Heart left ventricle (tissue), 16 donors: ENCODE data around the gene STARD9. TPM values are rescaled to one million over a fixed set of nuclear protein-coding genes. Genes with fewer than 3 reads are reported as not detected.

Experiments used
- ATAC-seq, 4 donors: fragments of 200-7000 bp; cut with Tn5 transposase; one replicate each; pipeline ENCODE4 v1.9.1; 2020 to 2022; ENCODE audit warnings: moderate library complexity in 4 of 4, mild to moderate bottlenecking in 3 of 4, moderate number of reproducible peaks in 1 of 4
- DNase-seq, 5 donors: peaks; one replicate each; pipeline ENCODE4 v3.0.0-alpha.2; 2020
- H3K27ac ChIP-seq, 12 donors: fragments of 200-600 bp; sonication (generic) in 4 of 12; one replicate each; pipeline versions ENCODE4 v1.5.0 to v1.8.0; 2016 to 2022; ENCODE audit warnings: mild to moderate bottlenecking in 2 of 12
- H3K27me3 ChIP-seq, 9 donors: fragments of 200-600 bp; sonication (generic) in 2 of 9; one replicate each; pipeline versions ENCODE4 v1.5.1 to v1.8.0; 2016 to 2022; ENCODE audit warnings: mild to moderate bottlenecking in 3 of 9
- H3K36me3 ChIP-seq, 9 donors: fragments of 200-600 bp; sonication (generic) in 2 of 9; one replicate each; pipeline versions ENCODE4 v1.5.0 to v1.8.0; 2018 to 2022; ENCODE audit warnings: mild to moderate bottlenecking in 2 of 9
- H3K4me1 ChIP-seq, 12 donors: fragments of 200-600 bp; sonication (generic) in 4 of 12; one replicate each; pipeline versions ENCODE4 v1.5.0 to v1.8.0; 2016 to 2022; ENCODE audit warnings: mild to moderate bottlenecking in 3 of 12
- H3K4me3 ChIP-seq, 12 donors: fragments of 200-600 bp; sonication (generic) in 4 of 12; one replicate each; pipeline versions ENCODE4 v1.5.0 to v1.8.0; 2017 to 2022; ENCODE audit warnings: mild to moderate bottlenecking in 9 of 12, moderate library complexity in 4 of 12
- H3K9me3 ChIP-seq, 12 donors: fragments of 200-600 bp; sonication (generic) in 4 of 12; one replicate each; pipeline versions ENCODE4 v1.5.0 to v1.8.0; 2016 to 2022; ENCODE audit warnings: mild to moderate bottlenecking in 1 of 12
- POLR2A ChIP-seq, 2 donors: fragments of 450-650 bp; IDR thresholded peaks; one replicate each; pipeline ENCODE4 v1.6.1; 2017; ENCODE audit warnings: antibody characterized with exemption in 2 of 2, mild to moderate bottlenecking in 2 of 2, moderate library complexity in 2 of 2
- WGBS, 4 donors: extraction: QIAGEN DNeasy Blood & Tissue Kit in 2 of 4; methylation state at CpG; one replicate each; pipeline versions ENCODE4 v1.1.5 to v1.1.7; 2013 to 2018; 5-methylcytosine and 5-hydroxymethylcytosine counted together
- intact Hi-C, 10 donors: fragments of 100-400 bp; cut with DNase I; formaldehyde crosslinking; loops; one replicate each; pipeline versions ENCODE4 v1.11.1 to v1.14.2; 2022
- polyA plus RNA-seq, 2 donors: library from polyadenylated mRNA; stranded (reverse); fragments of 200-250 nt; gene quantifications; one replicate each; pipeline ENCODE4 v1.2.3, GENCODE V29; 2013
- total RNA-seq, 9 donors: library from RNA; depleted of rRNA in 2 of 9; stranded (reverse); fragments of >200 nt in 2 of 9; fragmentation: NEBNext Ultra II Directional in 3 of 9; extraction: Animal tissue kit (Norgen Biotek cat#: 25700) in 3 of 9; gene quantifications; one replicate each; pipeline versions ENCODE4 v1.1.0 to v1.2.4, GENCODE V29; 2016 to 2023
- TF ChIP-seq, protein P1 (sequence below), 12 donors: fragments of 200-600 bp; sonication (generic) in 4 of 12; IDR thresholded peaks; one replicate each; pipeline versions ENCODE4 v1.5.0 to v1.8.0; 2018 to 2022; ENCODE audit warnings: antibody characterized with exemption in 12 of 12, mild to moderate bottlenecking in 5 of 12
- donor health status: ischemic (EF 13 %, LVEDD 7.1; RV severe dilation, severe dysfunction).
- donor health status: healthy with polysubstance abuse.
- donor health status: DM: no; HTN: yes; CAD: no.
- donor health status: DM: no; HTN: no; CAD: no.
- donor health status: ischemic (EF 25% LVEDD 6.9; RV normal size, moderate dysfunction).
- donor health status: ischemic (EF 25% LVEDD 5.7; RV mildly dilated, moderate dysfunction).
- donor health status: healthy.
- donor health status: DM: yes; HTN: yes; CAD: no.
- donor health status: ischemic (EF 35%, LVEDD 5.7; RV mildly dilated, moderate dysfunction).
- donor health status: nonischemic (EF 11% LVEDD 7.7; RV severe dilation, severe dysfunction).
- donor health status: DM: yes; HTN: yes; CAD: no.
- donor health status: PGD.
- donor health status: ischemic (EF 29% LVEDD 5.4; RV normal size, mild dysfunction).
- donor health status: nonischemic (EF 23%, LVEDD 6.1; RV moderate dilation, normal function).

Gene STARD9
- total and polyA plus RNA-seq, 11 donors, result 3.7 to 11.1 (median 8.0) TPM

DNA sequence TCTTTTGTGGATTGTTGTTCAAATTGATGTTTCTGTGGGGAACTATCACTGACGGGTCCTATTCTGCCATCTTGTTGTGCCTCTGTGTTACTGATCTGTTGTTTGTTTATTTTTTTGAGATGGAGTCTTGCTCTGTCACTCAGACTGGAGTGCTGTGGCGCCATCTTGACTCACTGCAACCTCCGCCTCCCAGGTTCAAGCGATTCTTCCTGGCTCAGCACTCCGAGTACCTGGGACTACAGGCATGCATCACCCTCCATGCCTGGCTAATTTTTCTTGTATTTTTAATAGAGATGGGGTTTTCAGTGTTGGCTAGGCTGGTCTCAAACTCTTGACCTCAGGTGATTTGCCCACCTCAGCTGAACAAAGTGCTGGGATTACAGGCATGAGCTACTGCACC lies 129.9 kb downstream of the STARD9 start:
- Histone ChIP-seq H3K4me3 (no peak overlapping the region), H3K36me3 (peaks cover 0 to 51% (median 10%) of the 10 kb centered on the region in 9 donors), H3K9me3 (peaks cover 0 to 13% (median 0%) of the 10 kb centered on the region in 12 donors), H3K4me1 (peaks cover 0 to 7% (median 0%) of the 10 kb centered on the region in 12 donors), H3K27ac (no peak overlapping the region), H3K27me3 (no peaks in the 10 kb centered on the region)
- TF ChIP-seq, protein P1, sequence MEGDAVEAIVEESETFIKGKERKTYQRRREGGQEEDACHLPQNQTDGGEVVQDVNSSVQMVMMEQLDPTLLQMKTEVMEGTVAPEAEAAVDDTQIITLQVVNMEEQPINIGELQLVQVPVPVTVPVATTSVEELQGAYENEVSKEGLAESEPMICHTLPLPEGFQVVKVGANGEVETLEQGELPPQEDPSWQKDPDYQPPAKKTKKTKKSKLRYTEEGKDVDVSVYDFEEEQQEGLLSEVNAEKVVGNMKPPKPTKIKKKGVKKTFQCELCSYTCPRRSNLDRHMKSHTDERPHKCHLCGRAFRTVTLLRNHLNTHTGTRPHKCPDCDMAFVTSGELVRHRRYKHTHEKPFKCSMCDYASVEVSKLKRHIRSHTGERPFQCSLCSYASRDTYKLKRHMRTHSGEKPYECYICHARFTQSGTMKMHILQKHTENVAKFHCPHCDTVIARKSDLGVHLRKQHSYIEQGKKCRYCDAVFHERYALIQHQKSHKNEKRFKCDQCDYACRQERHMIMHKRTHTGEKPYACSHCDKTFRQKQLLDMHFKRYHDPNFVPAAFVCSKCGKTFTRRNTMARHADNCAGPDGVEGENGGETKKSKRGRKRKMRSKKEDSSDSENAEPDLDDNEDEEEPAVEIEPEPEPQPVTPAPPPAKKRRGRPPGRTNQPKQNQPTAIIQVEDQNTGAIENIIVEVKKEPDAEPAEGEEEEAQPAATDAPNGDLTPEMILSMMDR (IDR thresholded peaks at IDR 0.05), result no peak
- TF ChIP-seq POLR2A (IDR thresholded peaks at IDR 0.05), result no peak
- ATAC-seq, result no peak
- DNase-seq, result no peak
- intact Hi-C loops, result loop anchor here in 8 of 10 donors (1.0 to 5.0 kb wide), 4 partner anchors 221 to 223 kb away; no protein-coding TSS in a partner anchor
- WGBS, 4 donors, result 96 to 98% (median 97%) methylated on average over 5 of the region's 5 CpGs

DNA sequence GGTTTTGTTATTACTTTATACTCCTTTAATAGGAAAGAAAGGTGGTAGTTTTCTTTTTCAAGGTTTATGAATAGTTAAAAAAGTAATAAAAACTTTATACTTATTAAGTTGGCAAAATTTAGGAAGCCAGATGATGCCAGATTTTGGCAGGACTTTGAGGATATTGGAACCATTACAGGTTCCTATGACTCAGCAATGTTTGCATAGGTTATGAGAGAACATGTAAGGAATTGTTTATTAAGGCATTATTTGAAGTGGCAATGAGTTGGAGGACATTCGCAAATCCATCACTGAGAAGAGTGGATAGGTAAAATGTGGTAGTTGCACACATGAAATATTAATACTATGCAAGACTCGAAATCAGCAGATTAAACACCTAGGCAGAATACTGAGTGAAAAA lies 131.7 kb downstream of the STARD9 start:
- 90 to 98% (median 95%) methylated on average over 2 of the region's 2 CpGs for whole genome bisulfite sequencing, 4 donors
- Histone ChIP-seq H3K4me1 (peaks cover 0 to 7% (median 3%) of the 10 kb centered on the region in 12 donors), H3K36me3 (peaks cover 0 to 34% (median 9%) of the 10 kb centered on the region in 9 donors), H3K9me3 (no peaks in the 10 kb centered on the region), H3K4me3 (no peak overlapping the region), H3K27ac (no peak overlapping the region), H3K27me3 (no peaks in the 10 kb centered on the region)
- intact Hi-C loops, result loop anchor here in 2 of 10 donors (5.0 kb wide), 1 partner anchor 220 kb away; no protein-coding TSS in a partner anchor
- no peak for ATAC-seq
- no peak for TF ChIP-seq POLR2A (IDR thresholded peaks at IDR 0.05)
- TF ChIP-seq, protein P1 (IDR thresholded peaks at IDR 0.05), result no peak
- DNase-seq, result no peak

DNA sequence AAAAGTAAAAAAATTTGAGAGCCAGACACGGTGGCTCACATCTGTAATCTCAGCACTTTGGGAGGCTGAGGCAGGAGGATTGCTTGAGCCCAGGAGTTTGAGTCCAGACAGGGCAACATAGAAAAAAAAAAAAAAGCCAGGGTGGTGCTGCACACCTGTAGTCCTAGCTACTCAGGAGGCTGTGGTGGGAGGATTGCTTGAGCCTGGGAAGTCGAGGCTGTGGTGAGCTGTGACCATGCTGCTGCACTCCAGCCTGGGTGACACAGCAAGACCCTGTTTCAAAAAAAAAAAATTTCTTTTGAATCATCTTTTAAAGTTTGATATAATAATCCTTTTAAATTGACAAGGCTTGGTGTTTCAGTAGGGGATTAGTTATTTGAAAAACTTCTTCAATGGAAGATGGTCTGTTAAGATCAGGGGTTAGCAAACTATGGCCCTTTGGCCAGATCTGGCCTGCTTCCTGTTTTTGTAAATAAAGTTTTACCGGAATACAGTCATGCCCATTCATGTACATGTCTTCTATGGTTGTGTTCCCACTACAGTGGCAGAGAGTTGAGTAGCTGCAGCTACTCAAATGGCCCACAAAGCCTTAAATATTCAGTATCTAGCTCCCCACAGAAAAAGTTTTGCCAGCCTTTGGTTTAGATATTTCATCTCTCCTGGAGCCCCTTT lies 132.6 kb downstream of the STARD9 start:
- Histone ChIP-seq H3K4me3 (no peak overlapping the region), H3K36me3 (peaks cover 0 to 30% (median 3%) of the 10 kb centered on the region in 9 donors), H3K4me1 (peaks cover 0 to 7% (median 3%) of the 10 kb centered on the region in 12 donors), H3K27ac (no peak overlapping the region), H3K27me3 (no peaks in the 10 kb centered on the region), H3K9me3 (no peaks in the 10 kb centered on the region)
- DNase-seq (no peak), ATAC-seq (no peak)
- 76 to 84% (median 81%) methylated on average over 3 of the region's 3 CpGs for WGBS, 4 donors
- TF ChIP-seq, protein P1 (IDR thresholded peaks at IDR 0.05), result no peak
- TF ChIP-seq POLR2A (IDR thresholded peaks at IDR 0.05), result no peak
- intact Hi-C loops, result loop anchor here in 2 of 10 donors (5.0 kb wide), 1 partner anchor 219 kb away; no protein-coding TSS in a partner anchor

DNA sequence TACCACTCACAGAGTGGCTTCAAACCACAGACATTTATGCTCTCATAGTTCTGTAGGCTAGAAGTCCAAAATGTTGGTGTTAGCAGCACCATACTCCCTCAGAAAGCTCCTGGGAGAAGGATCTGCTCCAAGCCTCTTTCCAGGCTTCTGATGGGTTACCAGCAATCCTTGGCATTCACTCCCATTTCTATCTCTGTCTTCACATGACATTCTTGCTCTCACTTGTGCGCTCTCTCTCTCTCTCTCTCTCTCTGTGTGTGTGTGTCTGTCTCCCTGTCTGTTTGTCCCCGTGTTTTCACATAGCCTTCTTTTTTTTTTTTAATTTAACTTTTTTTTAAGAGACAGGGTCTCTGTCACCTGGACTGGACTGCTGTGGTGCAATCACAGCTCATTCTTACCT lies 135.3 kb downstream of the STARD9 start:
- ATAC-seq, result peak in 3 of 4 donors; percentile 51 to 65 (median 65)
- intact Hi-C loops, result no loop called here
- Histone ChIP-seq H3K27ac (no peak overlapping the region), H3K36me3 (peaks cover 0 to 13% (median 3%) of the 10 kb centered on the region in 9 donors), H3K27me3 (no peaks in the 10 kb centered on the region), H3K4me1 (peaks cover 0 to 7% (median 3%) of the 10 kb centered on the region in 12 donors), H3K9me3 (no peaks in the 10 kb centered on the region), H3K4me3 (no peak overlapping the region)
- 53 to 62% (median 56%) methylated on average over 2 of the region's 2 CpGs for WGBS, 4 donors
- TF ChIP-seq, protein P1 (IDR thresholded peaks at IDR 0.05), result no peak
- no peak for TF ChIP-seq POLR2A (IDR thresholded peaks at IDR 0.05)
- peak in 1 of 5 donors; percentile 4 for DNase-seq
